NCI-H2029 (cell line): ENCODE measurements around the gene TPCN2.

Experiments used
- DNase-seq: peaks from one replicate; lab custom pipeline; 2025; lab: John Stamatoyannopoulos, UW

TPCN2 gene

GRCh38 chr11:69010964-69011623 lies 37.6 kb upstream of the TPCN2 start:
- DNase-seq, result no peak

- no peak for DNase-seq
Measured at GRCh38 chr11:69011624-69012091, 37.1 kb upstream of the TPCN2 start.

GRCh38 chr11:69012092-69013008 lies 36.4 kb upstream of the TPCN2 start:
- no peak for DNase-seq

GRCh38 chr11:69013009-69013951 lies 35.5 kb upstream of the TPCN2 start, which contains the start of gene MRGPRF:
Gene MRGPRF (minus strand): TSS chr11:69013246. CDS start chr11:69009901, 3,345 bp downstream.
- no peak for DNase-seq

- DNase-seq, result no peak
Measured at GRCh38 chr11:69014084-69014851, 34.5 kb upstream of the TPCN2 start.

GRCh38 chr11:69014898-69015549 lies 33.7 kb upstream of the TPCN2 start:
- no peak for DNase-seq

- DNase-seq, result no peak
Measured at GRCh38 chr11:69017951-69018350, 30.8 kb upstream of the TPCN2 start.

GRCh38 chr11:69018924-69019323 lies 29.8 kb upstream of the TPCN2 start:
- no peak for DNase-seq

GRCh38 chr11:69022260-69022659 lies 26.5 kb upstream of the TPCN2 start:
- no peak for DNase-seq

- no peak for DNase-seq
Measured at GRCh38 chr11:69024509-69024908, 24.2 kb upstream of the TPCN2 start.

GRCh38 chr11:69027704-69028372 lies 20.9 kb upstream of the TPCN2 start:
- no peak for DNase-seq

GRCh38 chr11:69030301-69030700 lies 18.4 kb upstream of the TPCN2 start:
- no peak for DNase-seq

- DNase-seq, result no peak
Measured at GRCh38 chr11:69032833-69033232, 15.9 kb upstream of the TPCN2 start.

- no peak for DNase-seq
Measured at GRCh38 chr11:69033431-69033830, 15.3 kb upstream of the TPCN2 start.

GRCh38 chr11:69034123-69034867 lies 14.4 kb upstream of the TPCN2 start:
- DNase-seq, result no peak

GRCh38 chr11:69035150-69035945 lies 13.4 kb upstream of the TPCN2 start:
- no peak for DNase-seq

- no peak for DNase-seq
Measured at GRCh38 chr11:69035946-69036340, 12.8 kb upstream of the TPCN2 start.

- DNase-seq, result no peak
Measured at GRCh38 chr11:69037074-69037473, 11.7 kb upstream of the TPCN2 start.

- DNase-seq, result no peak
Measured at GRCh38 chr11:69037544-69037943, 11.2 kb upstream of the TPCN2 start.
